BJ (cell line): ENCODE data around the gene AK5. TPM values are rescaled to one million over a fixed set of nuclear protein-coding genes. Genes with fewer than 3 reads are reported as not detected.
"Not testable (repeated sequence)": the region's sequence is repeated elsewhere in the genome, so short reads cannot be mapped to it uniquely, and the experiment has no call there.

Source experiments
- CTCF ChIA-PET: fragments of 350-600 bp; formaldehyde crosslinking; extraction: SDS; loops from one replicate; lab custom pipeline; 2021; ENCODE audit warnings: antibody characterized with exemption, inconsistent platforms; lab: Yijun Ruan, JAX
- POLR2A ChIA-PET: fragments of 300-600 bp; sonication (Branson Sonifier 250); formaldehyde crosslinking; extraction: SDS; loops from one replicate; lab custom pipeline; 2021; ENCODE audit warnings: antibody characterized with exemption; lab: Charles Lee
- DNase-seq: peaks from one replicate; pipeline ENCODE4 v3.0.0-alpha.2; 2011; ENCODE audit warnings: low read depth
- H3K27me3 ChIP-seq: 2 replicates; pipeline ENCODE4 v1.6.0; 2011; ENCODE audit warnings: low read length; ENCODE audit not compliant: control insufficient read depth, insufficient read depth
- H3K36me3 ChIP-seq: 2 replicates; pipeline ENCODE4 v1.5.1; 2011; ENCODE audit warnings: low read length; ENCODE audit not compliant: control insufficient read depth, insufficient read depth
- H3K4me3 ChIP-seq: 2 replicates; pipeline ENCODE4 v1.5.1; 2011; ENCODE audit warnings: low read depth, mild to moderate bottlenecking, control low read depth, low read length
- CTCF ChIP-seq: IDR thresholded peaks from 2 replicates; pipeline ENCODE4 v1.5.1; 2011; ENCODE audit warnings: low read depth, mild to moderate bottlenecking, control low read depth, inconsistent platforms, low read length, moderate library complexity; ENCODE audit not compliant: insufficient read depth
- polyA plus RNA-seq: library from polyadenylated mRNA; depleted of rRNA; stranded (reverse); fragments of >200 nt; gene quantifications from 2 replicates; pipeline ENCODE4 v1.2.3, GENCODE V29; 2011

The AK5 gene
- polyA plus RNA-seq, 1 experiment = 7.8 TPM

- H3K27me3 ChIP-seq = no peaks in the 10 kb centered on the region
- no peak overlapping the region for H3K4me3 ChIP-seq
- no peak for TF ChIP-seq CTCF
- ChIA-PET CTCF (interaction anchor here (0.7 kb wide), 1 partner anchor 26 kb away, joined by 4 read pairs; no protein-coding TSS in a partner anchor), POLR2A (no interaction called here)
- DNase-seq = no peak
- H3K36me3 ChIP-seq = no peaks in the 10 kb centered on the region
Measured at GRCh38 chr1:77506771-77507170, 225.0 kb downstream of the AK5 start.

- no peaks in the 10 kb centered on the region for H3K36me3 ChIP-seq
- H3K4me3 ChIP-seq = no peak overlapping the region
- H3K27me3 ChIP-seq = no peaks in the 10 kb centered on the region
- no peak for DNase-seq
- TF ChIP-seq CTCF = no peak
- CTCF ChIA-PET = interaction anchor here (1.4 kb wide), 1 partner anchor 24 kb away, joined by 4 read pairs; no protein-coding TSS in a partner anchor
- POLR2A ChIA-PET = no interaction called here
Measured at GRCh38 chr1:77509051-77509492, 227.3 kb downstream of the AK5 start.

- H3K4me3 ChIP-seq = no peak overlapping the region
- TF ChIP-seq CTCF = no peak
- no peak for DNase-seq
- CTCF ChIA-PET = interaction anchor here (0.6 to 1.4 kb wide), 2 partner anchors 24 to 25 kb away, joined by 4 read pairs; no protein-coding TSS in a partner anchor
- H3K27me3 ChIP-seq = no peaks in the 10 kb centered on the region
- POLR2A ChIA-PET = no interaction called here
- no peaks in the 10 kb centered on the region for H3K36me3 ChIP-seq
Measured at GRCh38 chr1:77509898-77510297, 228.1 kb downstream of the AK5 start.

- DNase-seq = peak; percentile 86
- Histone ChIP-seq H3K36me3 (no peaks in the 10 kb centered on the region), H3K27me3 (no peaks in the 10 kb centered on the region), H3K4me3 (no peak overlapping the region)
- no peak for TF ChIP-seq CTCF
- POLR2A ChIA-PET = interaction anchor here (0.6 kb wide), 1 partner anchor 340 kb away, joined by 3 read pairs; no protein-coding TSS in a partner anchor
- CTCF ChIA-PET = interaction anchor here (1.0 to 1.3 kb wide), 2 partner anchors 24 to 230 kb away, joined by 3 to 4 read pairs; partner anchors contain the start of gene AK5
Measured at GRCh38 chr1:77511440-77511840, 229.6 kb downstream of the AK5 start.

GRCh38 chr1:77512650-77513049, 230.8 kb downstream of the AK5 start:
- H3K27me3 ChIP-seq, H3K4me3 ChIP-seq, POLR2A ChIA-PET, H3K36me3 ChIP-seq, DNase-seq: not testable (repeated sequence)
- CTCF ChIA-PET = interaction anchor here (1.3 kb wide), 1 partner anchor 23 kb away, joined by 3 read pairs; no protein-coding TSS in a partner anchor
